Stimulated activated CD4-positive, alpha-beta T cell treated with anti-CD3 and anti-CD28 coated beads, Interleukin-1b, Interleukin-23, amount 100 ng/mL, for 48 hours (primary cell): Measurements from ENCODE around the gene SMIM10L2A.
"Not testable (repeated sequence)": the region's sequence is repeated elsewhere in the genome, so short reads cannot be mapped to it uniquely, and the experiment has no call there.

Experiments used
- DNase-seq: peaks from one replicate; pipeline ENCODE4 v3.0.0-alpha.2; 2020

SMIM10L2A gene

DNA sequence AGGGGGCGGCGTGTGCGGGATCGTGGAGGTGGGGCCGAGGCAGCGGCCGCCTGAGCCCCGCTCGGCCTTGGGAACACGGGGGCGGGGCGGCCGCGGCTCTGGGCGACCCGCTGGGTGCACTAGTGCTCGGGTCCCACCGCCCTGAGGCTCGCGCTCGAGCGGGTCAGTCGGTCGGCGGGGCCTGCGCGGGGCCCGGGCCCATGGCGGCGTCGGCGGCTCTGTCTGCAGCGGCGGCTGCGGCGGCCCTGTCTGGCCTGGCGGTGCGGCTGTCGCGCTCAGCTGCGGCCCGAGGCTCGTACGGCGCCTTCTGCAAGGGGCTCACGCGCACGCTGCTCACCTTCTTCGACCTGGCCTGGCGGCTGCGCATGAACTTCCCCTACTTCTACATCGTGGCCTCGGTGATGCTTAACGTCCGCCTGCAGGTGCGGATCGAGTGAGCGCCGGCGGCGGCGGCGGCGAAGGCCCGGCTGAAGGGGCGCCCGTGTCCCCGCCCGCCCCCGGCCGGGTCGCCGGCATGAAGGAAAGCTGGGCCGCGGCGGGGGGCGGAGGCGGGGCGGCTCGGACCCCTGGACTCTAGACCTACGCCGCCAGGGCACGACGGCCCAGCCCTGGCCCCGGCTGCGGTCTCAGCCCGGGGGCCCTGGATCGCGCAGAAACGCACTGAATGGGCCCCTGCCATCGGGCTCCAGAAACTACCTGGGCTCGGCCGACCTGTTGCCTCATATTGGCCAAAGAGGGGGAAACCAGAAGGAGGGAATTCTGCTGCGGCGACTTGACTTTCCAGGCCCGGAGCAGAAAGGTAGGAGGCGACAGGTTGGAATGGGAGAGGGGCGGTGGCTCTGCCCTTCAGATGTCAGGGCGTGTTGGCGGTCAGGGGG, at the start of gene SMIM10L2A:
Gene SMIM10L2A, plus strand, starts transcription at position 13 of the 878 bp plus-strand sequence. Its CDS starts 188 bp downstream, at position 201.
- no peak for DNase-seq

DNA sequence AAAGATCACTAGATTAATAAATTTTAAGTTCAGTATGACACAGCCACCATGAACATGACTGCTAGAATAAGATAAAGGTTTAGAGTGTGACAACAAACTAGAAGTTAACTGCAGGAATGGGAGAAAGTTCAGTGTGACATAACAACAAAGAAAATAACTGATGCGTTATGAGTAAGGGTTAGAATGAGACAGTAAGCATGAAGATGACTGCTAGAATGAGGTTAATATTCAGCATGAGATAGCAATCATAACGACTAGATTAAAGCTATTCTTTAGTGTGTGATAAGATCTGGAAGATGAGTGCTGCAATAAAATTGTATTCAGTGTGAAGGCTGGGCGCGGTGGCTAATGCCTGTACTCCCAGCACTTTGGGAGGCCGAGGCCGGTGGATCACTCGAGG, 48.4 kb upstream of the SMIM10L2A start:
- no peak for DNase-seq

DNA sequence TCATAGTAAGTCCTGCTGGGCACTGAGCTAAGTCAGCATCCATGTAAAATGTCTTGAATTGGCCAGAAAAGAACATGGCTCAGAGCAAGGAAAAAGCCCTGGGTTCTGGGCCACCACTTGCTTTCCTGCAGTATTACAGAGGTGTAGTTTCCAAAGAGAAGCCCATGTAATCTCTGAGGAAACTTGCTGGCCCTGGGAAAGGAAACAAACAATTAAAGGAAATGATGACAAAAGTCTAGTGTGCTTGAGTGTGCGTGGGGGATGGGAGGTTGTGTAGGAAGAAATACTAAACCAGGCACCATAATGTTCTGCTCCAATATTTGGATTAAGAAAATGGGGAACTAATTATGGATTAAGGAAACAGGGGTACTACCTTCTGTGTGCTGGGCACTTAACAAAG, 39.5 kb upstream of the SMIM10L2A start:
- no peak for DNase-seq

DNA sequence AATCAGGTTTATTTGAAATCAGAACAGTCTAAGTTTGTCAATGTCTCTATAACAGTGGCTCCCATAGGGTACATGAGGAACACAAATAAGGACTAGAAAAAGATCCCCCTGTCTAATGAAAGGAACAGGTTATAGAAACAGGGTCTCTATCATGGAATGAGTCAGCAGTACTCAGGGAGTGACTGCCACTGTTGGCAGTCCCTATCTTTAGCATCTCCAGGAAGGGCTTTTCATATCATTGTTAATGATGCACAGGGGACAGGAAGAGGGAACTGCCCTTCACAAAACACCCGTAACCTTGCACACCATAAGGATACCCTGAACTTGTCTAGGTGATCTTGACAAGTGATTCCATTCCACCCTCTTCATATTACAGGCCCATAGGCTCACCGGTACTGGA, 38.5 kb upstream of the SMIM10L2A start:
- DNase-seq: no peak

DNA sequence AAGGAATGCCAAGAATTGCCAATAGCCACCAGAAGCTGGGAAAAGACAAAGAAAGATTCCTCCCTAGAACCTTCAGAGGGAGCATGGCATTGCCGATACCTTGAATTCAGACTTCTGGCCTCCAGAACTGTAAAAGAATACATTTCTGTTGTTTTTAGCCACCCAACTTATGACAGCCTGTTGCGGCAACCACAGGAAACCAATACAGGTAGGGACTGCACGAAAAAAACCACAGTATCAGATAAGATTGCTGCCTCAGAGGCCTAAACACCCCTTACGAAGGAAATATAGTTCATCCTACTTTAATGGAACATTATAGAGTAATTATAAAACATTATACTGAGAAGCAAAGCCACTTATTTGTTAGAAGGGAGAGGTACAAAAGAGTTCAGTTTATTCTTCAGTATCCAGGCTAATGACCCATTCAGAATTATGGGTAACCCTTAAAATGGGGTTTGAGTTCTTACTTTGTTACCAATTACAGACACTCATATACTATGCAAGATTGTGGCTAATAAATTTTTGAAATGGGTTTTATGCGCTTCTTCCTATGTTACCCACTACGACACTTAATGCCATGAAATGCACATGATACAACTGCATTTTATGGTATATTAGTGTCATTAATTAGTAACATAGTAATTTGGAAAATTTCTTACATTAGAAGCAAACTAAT, 37.4 kb upstream of the SMIM10L2A start:
- DNase-seq: peak; percentile 5

DNA sequence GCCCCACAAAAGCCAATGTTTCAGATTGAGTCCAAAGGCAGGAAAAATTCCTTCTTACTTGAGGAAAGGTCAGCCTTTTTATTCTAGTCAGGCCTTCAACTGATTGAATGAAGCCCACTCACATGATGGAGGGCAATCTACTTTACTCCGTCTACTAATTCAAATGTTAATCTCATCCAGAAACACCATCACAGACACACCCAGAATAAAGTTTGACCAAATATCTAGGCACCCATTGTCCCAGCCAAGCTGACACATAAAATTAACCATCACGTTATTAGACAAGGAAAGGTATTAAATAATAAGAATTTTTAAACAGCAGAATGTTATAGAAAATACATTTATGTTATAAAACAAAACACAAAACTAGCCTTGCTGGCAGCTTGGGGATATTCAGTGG, 32.9 kb upstream of the SMIM10L2A start:
- DNase-seq: no peak

DNA sequence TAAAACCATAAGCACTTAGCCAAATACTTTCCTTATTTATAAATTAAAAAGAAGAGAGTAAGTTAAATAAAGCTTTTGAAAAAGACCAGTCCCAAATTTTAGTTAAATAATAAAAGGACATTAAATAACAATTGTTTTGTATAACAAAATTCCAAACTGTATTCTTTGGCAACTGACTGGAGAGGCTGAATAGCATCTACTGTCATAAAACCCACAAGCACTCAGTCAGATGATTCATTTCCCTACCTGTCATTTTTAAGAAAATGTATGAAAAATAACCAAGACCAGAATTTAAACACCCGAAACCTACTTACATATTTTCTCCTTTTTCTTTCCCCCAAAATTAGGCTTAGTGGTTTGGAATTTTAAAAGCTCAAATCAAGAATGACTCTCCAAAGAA, 32.5 kb upstream of the SMIM10L2A start:
- no peak for DNase-seq

DNA sequence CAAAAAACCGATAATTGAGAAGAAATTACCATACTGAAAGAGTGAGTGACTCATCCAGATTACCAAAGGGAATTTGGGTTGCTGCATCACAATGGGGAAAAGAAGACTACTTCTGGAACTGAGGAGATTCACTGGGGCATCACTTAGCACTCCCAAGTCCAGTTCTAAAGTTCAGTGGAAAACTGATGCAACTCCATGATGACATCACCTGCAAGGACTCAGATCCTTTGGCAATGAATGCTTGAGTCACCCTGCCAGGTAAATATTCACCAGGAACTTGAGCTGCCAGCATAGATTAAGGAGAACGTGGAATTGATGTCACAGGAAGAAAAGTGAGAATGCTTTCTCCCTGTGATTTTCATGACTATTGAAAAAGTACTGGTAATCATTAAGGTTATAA, 32.0 kb upstream of the SMIM10L2A start:
- no peak for DNase-seq

DNA sequence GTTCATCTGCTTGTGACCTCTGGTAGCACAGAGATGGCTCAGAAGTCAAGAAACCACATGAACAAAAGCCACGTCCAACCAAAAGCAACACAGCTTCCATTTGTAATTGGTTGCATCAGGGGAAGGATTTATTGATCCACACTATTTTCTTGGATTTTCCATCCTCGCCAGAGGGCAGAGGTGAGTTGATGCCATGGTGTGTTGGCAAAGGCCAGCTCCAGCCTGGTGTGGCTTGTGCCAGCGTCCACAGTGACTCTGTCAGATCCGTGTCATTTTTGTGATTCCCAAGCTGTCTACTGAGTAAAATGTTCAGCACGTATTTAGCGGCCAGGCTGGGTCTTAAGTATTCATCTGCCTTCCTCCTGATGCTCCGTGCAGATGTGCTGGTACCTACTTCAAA, 30.0 kb upstream of the SMIM10L2A start:
- DNase-seq: no peak

DNA sequence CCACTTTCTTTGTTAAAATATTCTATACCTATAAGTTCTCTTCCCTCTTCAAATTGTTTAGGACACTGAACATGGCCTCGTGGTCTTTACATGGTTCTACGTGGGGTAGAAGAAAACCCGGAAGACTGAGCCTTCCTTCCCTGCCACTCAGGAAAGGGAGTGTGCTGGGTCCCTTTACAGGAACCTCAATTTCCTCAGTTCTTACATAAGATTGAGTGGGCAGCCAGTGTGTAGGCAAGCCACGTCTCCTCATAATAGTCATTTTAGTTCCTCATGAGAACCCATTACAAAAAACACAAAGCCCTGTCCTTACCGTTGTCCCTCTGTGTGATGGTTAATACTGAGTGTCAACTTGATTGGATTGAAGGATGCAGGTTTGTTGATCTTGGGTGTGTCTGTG, 28.7 kb upstream of the SMIM10L2A start:
- DNase-seq: no peak

DNA sequence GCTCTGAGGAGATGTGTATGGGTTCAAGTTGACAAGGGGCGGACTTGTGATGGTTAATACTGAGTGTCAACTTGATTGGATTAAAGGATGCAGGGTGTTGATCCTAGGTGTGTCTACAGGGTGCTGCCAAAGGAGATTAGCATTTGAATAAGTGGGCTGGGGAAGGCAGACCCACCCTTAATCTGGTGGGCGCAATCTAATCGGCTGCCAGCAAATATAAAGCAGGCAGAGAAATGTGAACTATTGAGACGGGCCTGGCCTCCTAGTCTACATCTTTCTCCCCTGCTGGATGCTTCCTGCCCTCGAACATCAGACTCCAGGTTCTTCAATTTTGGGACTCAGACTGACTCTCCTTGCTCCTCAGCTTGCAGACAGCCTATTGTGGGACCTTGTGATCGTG, 26.7 kb upstream of the SMIM10L2A start:
- no peak for DNase-seq

DNA sequence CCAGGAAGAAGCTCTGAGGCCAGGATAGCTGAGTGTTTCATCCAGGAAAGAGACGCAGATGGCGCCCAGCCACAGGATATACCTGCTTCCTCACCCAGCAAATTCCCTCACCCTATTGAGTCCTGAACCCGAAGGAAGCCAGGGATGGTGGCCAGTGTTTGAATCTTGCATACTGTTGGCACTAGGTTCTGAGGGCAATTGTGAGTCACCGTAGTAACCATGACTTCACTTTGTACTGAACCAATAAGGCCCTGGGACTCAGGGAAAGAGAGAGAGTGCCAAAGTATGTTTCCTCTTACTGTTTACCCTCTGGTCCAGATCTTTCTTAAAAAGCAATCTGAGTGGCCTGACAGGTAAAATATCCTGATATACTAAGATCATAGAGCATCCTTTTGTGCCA, 25.6 kb upstream of the SMIM10L2A start:
- no peak for DNase-seq

DNA sequence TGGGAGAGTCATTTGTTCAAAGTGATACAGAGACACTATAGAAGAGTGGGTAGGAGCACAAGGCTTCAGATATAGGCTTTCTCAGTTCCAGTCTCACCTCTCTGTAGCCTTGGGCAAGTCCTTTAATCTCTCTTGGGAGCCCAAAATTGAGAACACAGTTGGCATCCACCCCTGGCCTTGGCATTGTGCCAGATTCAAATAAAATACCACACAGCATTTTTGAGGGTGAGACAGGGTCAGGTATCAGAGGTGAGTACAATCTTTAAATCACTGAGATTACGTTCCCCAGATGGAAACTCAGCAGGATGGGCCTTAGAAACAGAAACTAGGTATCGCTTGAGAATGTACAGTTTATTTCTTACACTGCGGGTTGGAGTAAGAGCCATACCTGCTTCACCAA, 25.2 kb upstream of the SMIM10L2A start:
- DNase-seq: no peak

DNA sequence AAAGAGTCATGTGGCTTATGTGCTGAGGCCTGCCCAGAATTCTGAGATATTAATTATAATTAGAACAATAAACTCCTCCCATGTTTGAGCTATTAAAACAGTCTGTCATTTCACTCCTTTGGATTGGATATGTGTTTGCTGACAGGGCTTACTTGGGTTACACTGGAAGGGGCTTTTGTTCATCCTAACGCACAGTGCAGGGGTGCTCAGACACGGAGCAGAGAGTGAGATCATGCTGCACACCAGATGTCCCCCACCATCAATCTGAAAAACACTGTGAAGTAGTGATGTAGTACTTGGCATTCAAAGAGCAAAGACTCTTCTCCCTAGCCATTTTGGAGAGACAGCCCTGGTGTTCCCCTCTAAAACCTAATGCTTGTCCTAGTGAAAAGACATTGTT, 24.1 kb upstream of the SMIM10L2A start:
- no peak for DNase-seq

DNA sequence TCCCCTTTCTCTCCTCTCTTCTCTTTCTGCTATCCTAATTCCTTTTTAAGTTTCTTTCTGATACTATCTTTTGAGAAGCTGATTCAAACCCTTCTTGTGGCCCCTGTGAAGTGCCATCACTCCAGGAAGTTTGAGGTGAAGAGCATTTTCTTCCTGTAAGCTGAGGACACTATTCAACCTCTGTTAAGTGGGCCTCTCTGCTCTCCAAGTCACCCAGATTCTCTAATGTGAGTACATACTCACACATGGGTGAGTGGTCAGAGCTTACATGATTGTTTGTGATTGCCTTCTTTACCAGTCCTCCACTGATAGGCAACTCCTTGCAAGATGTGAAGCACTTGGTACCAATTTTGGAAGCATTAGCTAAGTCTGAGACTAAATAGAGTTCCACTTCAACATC, 18.4 kb upstream of the SMIM10L2A start:
- DNase-seq: no peak

DNA sequence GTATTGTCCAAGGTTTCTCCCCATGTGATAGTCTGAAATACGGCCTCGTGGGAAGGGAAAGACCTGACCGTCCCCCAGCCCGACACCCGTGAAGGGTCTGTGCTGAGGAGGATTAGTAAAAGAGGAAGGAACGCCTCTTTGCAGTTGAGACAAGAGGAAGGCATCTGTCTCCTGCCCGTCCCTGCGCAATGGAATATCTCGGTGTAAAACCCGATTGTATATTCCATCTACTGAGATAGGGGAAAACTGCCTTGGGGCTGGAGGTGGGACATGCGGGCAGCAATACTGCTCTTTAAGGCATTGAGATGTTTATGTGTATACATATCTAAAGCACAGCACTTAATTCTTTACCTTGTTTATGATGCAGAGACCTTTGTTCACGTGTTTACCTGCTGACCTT, 15.3 kb upstream of the SMIM10L2A start:
- not testable (repeated sequence) for DNase-seq

DNA sequence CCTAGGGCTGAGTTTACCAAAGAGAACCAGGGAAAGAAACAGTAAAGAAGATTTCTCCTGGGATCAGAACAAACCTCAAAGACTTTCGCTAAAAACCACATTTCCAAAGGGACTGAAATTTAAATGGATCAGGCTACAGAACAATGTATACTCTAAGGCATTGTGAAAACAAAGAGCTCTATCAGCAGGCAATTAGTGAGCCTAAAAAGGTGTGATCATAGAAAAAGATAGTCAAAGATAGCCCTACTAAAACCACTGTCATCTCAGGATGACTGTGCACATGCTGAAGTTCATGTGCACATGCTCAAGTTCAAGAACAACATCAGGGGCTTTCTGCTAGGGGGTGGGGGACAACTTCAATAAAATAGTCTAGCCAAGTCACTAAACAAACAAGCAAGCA, 12.9 kb upstream of the SMIM10L2A start:
- no peak for DNase-seq

DNA sequence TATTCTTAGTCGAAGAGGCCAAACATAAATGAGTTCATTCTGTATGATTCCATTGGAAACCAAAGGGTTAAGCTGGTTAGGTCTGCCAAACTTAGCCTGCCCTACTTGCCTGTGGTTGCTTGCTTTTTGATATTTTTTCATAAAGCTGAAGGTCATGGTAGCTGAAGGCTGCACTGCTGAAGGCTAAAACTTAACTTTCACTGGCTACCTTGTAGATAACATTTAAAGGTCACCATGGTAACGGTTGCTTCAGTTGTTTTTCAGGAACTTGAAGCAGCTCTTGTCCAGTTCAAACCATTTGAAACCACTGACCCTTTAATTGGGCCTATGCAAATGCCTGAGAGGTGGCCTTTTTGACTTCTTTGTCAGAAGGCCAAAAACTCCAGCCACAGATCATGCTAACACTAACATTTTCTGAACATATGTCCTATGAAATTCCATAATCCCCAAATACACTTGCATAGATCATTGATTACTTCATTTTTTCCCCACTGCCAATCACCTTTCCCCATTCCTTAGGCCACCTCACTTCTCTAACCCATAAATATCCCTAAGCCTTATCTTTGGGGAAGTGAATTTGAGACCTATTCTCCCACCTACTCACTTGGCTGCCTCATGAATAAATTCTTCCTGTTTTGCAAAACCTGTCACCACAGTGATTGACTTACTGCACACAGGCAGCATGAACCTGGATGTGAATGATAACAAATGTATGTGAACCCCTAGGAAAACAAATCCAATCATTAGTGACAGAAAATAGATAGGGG, 10.7 kb upstream of the SMIM10L2A start:
- no peak for DNase-seq

DNA sequence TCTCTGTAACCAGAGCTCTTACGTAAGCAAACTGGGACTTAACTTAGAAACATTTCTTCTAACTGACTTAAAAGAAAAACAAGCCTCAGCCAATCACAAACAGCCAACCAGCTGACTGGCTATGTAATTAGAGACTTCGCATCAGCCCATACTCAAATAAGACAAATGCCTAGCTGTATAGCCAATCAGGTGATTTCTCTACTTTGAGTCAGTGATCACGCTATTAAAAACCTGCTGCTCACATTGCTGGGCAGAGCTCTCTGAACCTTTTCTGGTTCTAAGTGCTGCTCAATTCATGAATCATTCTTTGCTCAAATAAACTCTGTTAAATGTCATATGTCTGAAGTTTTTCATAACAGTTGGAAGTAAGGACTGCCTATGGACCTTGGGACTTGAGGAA, 9.9 kb upstream of the SMIM10L2A start:
- no peak for DNase-seq

DNA sequence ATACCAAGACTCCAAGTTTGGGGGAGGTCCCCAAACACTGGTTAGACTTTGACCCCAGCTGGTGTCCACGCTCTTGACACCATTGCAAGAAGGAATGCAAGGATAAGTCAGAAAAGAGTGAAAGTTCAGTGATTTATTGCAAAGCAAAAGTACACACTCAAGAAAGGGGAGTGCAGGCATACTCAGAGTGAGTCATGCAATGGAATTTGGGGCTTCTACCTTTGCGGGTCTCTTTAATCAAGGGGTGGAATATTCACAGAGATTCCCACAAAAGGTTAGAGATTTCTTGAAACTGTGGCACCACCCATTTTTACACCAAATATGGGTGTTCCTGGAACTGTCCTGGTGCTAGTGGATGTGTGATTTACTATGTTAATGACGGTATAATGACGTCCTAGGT, 5.2 kb upstream of the SMIM10L2A start:
- DNase-seq: no peak

DNA sequence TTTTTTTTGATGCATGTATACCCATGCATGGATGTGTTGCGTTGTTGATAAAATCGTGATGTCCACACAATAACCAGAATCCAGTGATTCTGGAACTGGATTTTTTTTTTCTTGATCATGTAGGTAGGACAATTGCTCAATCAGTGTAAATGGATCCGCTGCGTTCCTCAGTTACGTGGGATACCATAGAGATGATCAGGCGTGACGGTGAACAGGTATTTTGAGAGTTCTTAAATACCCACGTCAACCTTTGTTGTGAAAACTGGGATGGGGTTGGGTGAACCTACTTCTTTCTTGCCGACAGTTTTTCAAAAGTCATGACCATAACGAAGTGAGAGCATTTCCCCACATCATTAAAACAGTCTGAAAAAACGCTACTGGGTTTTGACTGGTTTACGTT, 913 bp upstream of the SMIM10L2A start:
- no peak for DNase-seq

DNA sequence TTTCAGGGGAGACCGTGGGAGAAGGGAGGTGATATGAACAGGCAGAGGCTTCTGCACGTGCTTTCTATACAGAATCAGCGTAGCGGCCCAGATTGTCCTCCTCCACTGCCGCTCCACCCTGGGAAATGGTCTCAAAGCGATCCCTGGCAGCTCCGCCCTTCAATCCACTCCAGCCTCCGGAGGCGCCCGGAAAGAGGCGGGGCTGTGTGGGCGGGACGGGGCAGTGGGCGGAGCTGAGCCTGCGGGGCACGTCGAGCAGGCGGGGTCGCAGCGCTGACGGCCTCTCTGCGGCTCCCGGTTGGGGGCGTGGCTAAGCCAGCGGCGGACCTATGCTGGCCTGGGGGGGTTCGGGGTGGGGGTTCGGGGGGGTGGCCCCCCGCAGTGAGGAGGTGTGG, 210 bp upstream of the SMIM10L2A start:
- peak; percentile 82 for DNase-seq

DNA sequence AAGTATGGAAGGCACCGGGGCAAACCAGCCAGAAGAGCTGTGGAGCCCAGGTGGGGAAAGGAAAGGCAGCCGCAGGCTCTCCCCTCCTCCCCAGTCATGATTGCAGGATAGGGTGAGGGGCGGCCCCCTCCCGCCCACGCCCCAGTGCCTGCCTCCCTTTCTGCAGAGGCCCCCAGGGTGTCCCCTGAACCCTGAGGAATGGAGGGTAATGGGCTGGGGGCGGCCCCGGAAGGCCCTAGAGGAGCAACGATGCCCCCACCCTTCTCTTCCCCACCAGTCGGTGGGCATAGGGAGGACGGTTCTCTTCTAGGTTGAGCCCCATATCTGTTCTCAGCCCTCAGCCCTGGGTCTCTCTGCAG, 1.0 kb downstream of the SMIM10L2A start:
- DNase-seq: not testable (repeated sequence)
